OCI-LY1 (cell line): ENCODE data around the gene TIMM23.
"Not testable (repeated sequence)": the region's sequence is repeated elsewhere in the genome, so short reads cannot be mapped to it uniquely, and the experiment has no call there.

Source experiments
- EZH2 ChIP-seq: fragments of 200-600 bp; sonication (generic), shearing (Covaris generic); IDR thresholded peaks from 2 replicates; pipeline ENCODE4 v1.8.0; 2017; ENCODE audit warnings: borderline replicate concordance, mixed run types, mild to moderate bottlenecking, antibody characterized with exemption, low read length, moderate library complexity, mixed read lengths
- TF ChIP-seq, protein P1 (sequence below): fragments of 200-600 bp; sonication (generic), shearing (Covaris generic); IDR thresholded peaks from 2 replicates; pipeline ENCODE4 v1.5.1; 2017; ENCODE audit warnings: mild to moderate bottlenecking, antibody characterized with exemption, low read length, moderate library complexity, mixed read lengths

DNA sequence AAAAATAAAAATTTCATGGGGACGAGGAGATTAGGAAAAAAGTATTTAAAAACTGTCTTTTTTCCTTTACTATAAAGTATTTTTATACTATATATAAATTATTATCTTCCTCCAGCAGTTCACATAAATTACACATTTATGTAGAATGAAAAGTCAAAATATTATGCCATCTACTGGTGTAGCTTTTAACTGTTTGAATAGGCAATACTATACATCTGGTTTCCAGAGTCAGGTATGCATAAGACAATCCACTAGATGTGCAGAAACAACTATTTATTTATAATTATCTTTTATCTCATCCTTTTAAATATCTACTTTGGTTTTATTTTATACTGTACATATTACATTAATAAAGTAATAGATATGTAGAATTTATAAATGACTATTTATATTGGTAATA is 24.9 kb upstream of the TIMM23 start:
- TF ChIP-seq, protein P1, sequence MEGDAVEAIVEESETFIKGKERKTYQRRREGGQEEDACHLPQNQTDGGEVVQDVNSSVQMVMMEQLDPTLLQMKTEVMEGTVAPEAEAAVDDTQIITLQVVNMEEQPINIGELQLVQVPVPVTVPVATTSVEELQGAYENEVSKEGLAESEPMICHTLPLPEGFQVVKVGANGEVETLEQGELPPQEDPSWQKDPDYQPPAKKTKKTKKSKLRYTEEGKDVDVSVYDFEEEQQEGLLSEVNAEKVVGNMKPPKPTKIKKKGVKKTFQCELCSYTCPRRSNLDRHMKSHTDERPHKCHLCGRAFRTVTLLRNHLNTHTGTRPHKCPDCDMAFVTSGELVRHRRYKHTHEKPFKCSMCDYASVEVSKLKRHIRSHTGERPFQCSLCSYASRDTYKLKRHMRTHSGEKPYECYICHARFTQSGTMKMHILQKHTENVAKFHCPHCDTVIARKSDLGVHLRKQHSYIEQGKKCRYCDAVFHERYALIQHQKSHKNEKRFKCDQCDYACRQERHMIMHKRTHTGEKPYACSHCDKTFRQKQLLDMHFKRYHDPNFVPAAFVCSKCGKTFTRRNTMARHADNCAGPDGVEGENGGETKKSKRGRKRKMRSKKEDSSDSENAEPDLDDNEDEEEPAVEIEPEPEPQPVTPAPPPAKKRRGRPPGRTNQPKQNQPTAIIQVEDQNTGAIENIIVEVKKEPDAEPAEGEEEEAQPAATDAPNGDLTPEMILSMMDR = not testable (repeated sequence)
- not testable (repeated sequence) for TF ChIP-seq EZH2
